ENCODE data around the gene ZNF503. TPM values are rescaled to one million over a fixed set of nuclear protein-coding genes. Genes with fewer than 3 reads are reported as not detected.

Gene ZNF503
- total RNA-seq, 2 donors from 2014 or later, result 8.9 to 9.8 TPM

DNA sequence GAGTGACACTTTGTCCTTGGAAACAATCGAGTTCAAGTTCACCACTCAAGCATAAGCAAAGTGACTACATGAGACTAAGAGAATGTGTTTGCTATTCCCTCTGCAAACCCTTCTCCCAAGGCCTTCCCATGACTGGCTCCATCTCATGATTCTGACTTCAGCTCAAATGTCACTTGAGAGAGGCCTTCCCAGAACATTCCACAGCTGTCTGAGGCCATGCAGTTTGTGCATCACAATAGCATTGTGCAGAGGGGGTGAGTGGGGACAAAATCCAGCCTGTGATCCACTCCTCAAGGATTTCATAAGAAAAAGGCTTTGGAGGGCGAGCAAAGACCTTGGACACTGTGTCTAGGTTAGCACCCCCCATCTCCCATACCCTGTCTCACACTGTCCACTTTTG, 23.0 kb upstream of the ZNF503 start:
- Histone ChIP-seq H3K27ac (no peak overlapping the region), H3K9me3 (no peaks in the 10 kb centered on the region), H3K4me1 (peaks cover 0 to 19% of the 10 kb centered on the region in 2 donors), H3K36me3 (no peaks in the 10 kb centered on the region), H3K4me3 (no peak overlapping the region), H3K27me3 (no peaks in the 10 kb centered on the region)
- no peak for DNase-seq (ENCODE audit: low spot score)
- TF ChIP-seq CTCF (IDR thresholded peaks at IDR 0.05), result no peak

DNA sequence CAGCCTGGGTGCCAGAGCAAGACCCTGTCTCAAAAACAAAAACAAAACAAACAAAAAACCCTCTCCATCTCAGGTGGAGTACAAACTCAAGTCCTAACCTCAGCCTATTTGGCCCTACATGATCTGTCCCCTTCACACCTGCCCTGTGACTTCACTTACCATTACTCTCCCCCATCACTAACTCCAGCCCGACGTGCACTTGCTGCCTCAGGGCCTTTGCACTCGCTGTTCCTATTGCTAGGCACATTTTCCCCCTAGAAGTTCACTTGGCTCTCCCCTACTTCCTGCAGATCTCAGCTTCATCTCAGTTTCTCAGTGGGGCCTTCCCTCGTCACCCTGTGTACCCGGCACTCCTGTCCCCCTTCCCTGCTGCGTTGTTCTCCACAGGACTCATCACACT, 21.3 kb upstream of the ZNF503 start:
- Histone ChIP-seq H3K4me1 (peaks cover 0 to 4% of the 10 kb centered on the region in 2 donors), H3K27ac (no peak overlapping the region), H3K9me3 (no peaks in the 10 kb centered on the region), H3K4me3 (no peak overlapping the region), H3K27me3 (no peaks in the 10 kb centered on the region), H3K36me3 (no peaks in the 10 kb centered on the region)
- no peak for DNase-seq (ENCODE audit: low spot score)
- TF ChIP-seq CTCF (IDR thresholded peaks at IDR 0.05), result no peak

- no peak overlapping the region for H3K4me3 ChIP-seq
- no peaks in the 10 kb centered on the region for H3K9me3 ChIP-seq
- H3K27ac ChIP-seq, result no peak overlapping the region
- DNase-seq (ENCODE audit: low spot score), result no peak
- no peaks in the 10 kb centered on the region for H3K36me3 ChIP-seq
- no peaks in the 10 kb centered on the region for H3K27me3 ChIP-seq
- TF ChIP-seq CTCF (IDR thresholded peaks at IDR 0.05), result no peak
- H3K4me1 ChIP-seq, result no peaks in the 10 kb centered on the region
Observed at GRCh38 chr10:75418712-75419111, 17.1 kb upstream of the ZNF503 start.

GRCh38 chr10:75418293-75418692, 16.7 kb upstream of the ZNF503 start:
- H3K4me1 ChIP-seq, result no peaks in the 10 kb centered on the region
- H3K27ac ChIP-seq, result no peak overlapping the region
- no peak for TF ChIP-seq CTCF (IDR thresholded peaks at IDR 0.05)

DNA sequence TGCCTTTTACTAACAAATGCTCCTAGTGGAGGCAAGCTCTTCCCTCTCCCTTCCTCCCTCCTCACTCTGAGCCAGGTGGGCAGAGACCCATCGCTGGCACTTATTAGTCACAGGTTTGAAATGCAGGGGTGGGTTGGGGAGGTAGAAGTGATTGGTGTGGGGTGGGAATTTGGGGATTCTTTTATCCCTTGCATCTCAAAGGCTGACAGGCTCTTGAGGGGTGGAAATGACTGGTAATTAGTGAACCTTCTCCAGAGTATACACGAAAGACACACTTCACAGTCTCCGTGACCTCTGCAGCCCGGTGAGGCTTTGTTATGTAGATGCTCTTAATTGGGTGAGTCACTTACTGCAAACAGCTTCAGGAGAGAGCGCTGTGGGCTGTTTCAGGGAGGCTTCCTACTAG, 16.0 kb upstream of the ZNF503 start:
- H3K36me3 ChIP-seq, result no peaks in the 10 kb centered on the region
- H3K4me3 ChIP-seq, result no peak overlapping the region
- H3K4me1 ChIP-seq, result no peaks in the 10 kb centered on the region
- H3K9me3 ChIP-seq, result no peaks in the 10 kb centered on the region
- H3K27ac ChIP-seq, result no peak overlapping the region
- H3K27me3 ChIP-seq, result no peaks in the 10 kb centered on the region
- DNase-seq (ENCODE audit: low spot score), result no peak
- TF ChIP-seq CTCF (IDR thresholded peaks at IDR 0.05), result no peak

More at GRCh38 chr10:75418293-75418692, 16.7 kb upstream of the ZNF503 start:
- no peaks in the 10 kb centered on the region for H3K27me3 ChIP-seq
- DNase-seq (ENCODE audit: low spot score), result no peak
- no peaks in the 10 kb centered on the region for H3K36me3 ChIP-seq
- H3K9me3 ChIP-seq, result no peaks in the 10 kb centered on the region
- H3K4me3 ChIP-seq, result no peak overlapping the region

GRCh38 chr10:75414527-75414926, 13.0 kb upstream of the ZNF503 start:
- Histone ChIP-seq H3K4me3 (no peak overlapping the region), H3K9me3 (no peaks in the 10 kb centered on the region), H3K27me3 (no peaks in the 10 kb centered on the region), H3K27ac (no peak overlapping the region), H3K4me1 (peaks cover 0 to 7% of the 10 kb centered on the region in 2 donors), H3K36me3 (no peaks in the 10 kb centered on the region)
- no peak for DNase-seq (ENCODE audit: low spot score)
- TF ChIP-seq CTCF (IDR thresholded peaks at IDR 0.05), result no peak
